NB4 (cell line): ENCODE measurements around the gene ITPKA.

ENCODE experiments used
- MYC ChIP-seq: IDR thresholded peaks from 2 replicates; pipeline ENCODE4 v1.6.1; 2011; ENCODE audit warnings: low read depth, low read length
- TF ChIP-seq, protein P1 (sequence below): IDR thresholded peaks from one replicate; pipeline ENCODE4 v1.5.1; 2012; ENCODE audit warnings: low read depth, low read length
- TF ChIP-seq, protein P2 (sequence below): IDR thresholded peaks from 2 replicates; pipeline ENCODE4 v1.6.1; 2011; ENCODE audit warnings: low read depth, low read length

DNA sequence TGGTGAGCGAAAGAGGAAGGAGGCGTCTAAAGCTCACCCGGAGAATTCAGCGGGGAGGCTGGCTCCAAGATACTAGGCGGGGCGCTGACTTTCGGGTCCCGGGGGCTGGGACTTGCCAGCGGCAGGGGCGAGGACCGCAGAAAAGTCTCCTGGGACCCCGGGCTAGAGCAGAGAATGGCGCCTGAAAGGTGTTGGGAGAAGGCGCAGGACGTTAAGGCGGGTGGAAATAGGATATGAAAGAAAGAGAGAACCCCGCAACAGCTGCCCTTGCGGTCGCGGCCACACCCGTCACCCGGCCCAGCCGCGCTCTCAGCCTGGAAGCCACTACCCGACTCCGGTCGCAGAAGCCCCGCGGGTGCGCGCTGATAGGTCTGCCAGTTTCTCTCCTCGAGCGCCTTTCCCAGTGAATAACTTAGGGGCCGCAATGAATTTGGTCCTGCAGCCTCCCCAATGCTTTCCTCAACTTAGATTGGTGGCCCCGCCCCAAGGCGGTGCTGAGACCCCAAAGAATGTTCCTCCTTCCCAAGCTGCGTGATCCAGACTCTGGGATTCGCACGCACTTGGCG, 19.3 kb downstream of the ITPKA start:
- TF ChIP-seq, protein P1, sequence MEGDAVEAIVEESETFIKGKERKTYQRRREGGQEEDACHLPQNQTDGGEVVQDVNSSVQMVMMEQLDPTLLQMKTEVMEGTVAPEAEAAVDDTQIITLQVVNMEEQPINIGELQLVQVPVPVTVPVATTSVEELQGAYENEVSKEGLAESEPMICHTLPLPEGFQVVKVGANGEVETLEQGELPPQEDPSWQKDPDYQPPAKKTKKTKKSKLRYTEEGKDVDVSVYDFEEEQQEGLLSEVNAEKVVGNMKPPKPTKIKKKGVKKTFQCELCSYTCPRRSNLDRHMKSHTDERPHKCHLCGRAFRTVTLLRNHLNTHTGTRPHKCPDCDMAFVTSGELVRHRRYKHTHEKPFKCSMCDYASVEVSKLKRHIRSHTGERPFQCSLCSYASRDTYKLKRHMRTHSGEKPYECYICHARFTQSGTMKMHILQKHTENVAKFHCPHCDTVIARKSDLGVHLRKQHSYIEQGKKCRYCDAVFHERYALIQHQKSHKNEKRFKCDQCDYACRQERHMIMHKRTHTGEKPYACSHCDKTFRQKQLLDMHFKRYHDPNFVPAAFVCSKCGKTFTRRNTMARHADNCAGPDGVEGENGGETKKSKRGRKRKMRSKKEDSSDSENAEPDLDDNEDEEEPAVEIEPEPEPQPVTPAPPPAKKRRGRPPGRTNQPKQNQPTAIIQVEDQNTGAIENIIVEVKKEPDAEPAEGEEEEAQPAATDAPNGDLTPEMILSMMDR: no peak
- TF ChIP-seq, protein P2, sequence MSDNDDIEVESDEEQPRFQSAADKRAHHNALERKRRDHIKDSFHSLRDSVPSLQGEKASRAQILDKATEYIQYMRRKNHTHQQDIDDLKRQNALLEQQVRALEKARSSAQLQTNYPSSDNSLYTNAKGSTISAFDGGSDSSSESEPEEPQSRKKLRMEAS: peak; percentile 54
- TF ChIP-seq MYC: 0 out of 2 replicates have a peak, but pooled peaks have one; percentile 41
